HG03558 (cell line): ENCODE measurements around the gene LARGE1.

Experiments
- ATAC-seq: cut with Tn5 transposase; IDR thresholded peaks from one replicate; pipeline ENCODE4 v1.9.1; 2021; ENCODE audit warnings: moderate number of reproducible peaks; ENCODE audit not compliant: unreplicated experiment; ENCODE audit errors: extremely low read depth

The LARGE1 gene

DNA sequence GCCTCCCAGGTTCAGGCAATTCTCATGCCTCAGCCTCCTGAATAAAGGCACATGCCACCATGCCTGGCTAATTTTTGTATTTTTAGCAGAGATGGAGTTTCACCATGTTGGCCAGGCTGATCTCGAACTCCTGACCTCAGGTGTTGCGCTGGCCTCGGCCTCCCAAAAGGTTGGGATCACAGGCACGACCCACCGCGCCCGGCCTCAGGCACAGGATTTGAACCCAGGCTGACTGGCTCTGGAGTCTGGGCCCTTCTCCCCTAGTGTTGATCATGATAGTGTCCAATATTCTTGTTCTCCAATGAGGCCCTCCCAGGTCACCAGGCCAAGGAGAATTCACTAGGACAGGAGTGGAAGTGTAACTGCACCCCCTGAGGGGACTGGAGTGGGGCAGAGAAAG is 401.9 kb downstream of the LARGE1 start:
- no peak for ATAC-seq

DNA sequence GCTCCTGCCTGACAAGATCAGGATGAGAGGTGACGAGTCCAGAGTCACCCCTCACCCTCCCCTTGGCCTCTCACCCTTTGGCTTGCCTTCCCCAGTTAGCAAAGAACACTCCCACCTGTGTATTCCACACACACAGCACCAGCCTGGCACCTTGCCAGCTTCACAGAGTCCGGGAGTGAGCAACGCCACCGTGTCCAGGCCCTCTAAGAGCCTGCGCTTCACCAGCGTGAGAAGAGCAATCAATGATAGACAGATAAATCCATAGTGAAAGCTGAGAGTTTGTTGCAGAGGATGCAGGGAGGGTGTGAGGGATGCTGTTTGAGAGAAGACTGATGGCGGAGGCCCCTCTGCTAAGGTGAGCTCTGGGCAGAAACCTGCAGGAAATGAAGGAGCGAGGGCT is 404.5 kb downstream of the LARGE1 start:
- ATAC-seq, result no peak

DNA sequence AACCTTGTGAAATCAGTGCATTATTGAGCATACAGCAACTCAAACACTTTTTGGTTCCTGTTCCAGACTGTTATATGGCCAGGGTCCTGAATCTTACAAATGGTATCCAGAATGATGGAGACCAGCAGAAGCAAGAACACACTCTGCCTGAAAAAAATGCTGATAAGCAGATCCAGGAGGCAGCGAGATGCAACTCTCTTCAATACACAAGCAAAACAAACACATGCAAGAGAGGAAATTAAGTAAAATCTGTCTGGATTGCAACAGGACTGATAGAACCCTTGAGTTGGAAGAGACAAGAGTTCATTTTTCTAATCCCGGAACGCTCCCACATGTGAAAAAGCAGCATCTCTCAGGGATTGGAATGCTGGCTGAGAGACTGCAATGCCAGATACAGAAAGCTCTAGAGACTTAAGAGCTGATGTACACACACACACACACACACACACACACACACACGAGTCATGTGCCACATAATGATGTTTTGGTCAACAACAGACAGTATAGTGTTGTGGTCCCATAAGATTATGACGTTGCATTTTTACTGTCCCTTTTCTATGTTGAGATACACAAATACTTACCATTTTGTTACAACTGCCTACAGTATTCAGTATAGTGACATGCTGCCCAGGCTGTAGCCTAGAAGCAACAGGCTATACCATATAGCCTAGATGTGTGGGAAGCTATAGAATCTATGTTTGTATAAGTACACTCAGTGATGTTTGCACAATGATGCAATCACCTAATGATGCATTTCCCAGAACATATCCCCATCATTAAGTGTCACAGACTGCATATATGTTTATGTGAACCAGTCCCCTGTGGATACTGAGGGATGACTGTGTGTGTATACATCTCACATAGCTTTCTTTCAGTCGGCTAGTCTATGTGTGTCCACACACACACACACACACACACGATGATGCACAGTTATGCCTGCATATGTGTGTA is 406.6 kb downstream of the LARGE1 start:
- ATAC-seq, result no peak

DNA sequence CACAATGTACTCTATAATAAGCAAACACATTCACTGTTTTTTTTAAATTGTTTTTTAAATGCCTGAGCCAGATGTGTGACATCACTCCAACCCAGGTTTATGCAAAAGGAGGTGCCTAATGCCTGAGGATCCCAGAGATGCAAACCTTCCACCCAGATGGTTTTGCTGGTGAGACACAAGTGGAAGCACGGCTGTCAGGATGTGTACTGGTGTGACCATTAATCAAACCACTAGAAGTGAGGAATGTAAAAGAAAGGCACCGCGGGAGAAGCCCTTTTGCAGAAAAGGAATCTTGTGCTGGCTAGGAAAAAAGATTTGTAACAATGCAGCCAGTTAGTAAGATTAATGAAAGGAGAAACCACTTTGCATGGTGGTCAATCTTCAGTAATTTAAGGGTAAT is 407.4 kb downstream of the LARGE1 start:
- ATAC-seq, result no peak

DNA sequence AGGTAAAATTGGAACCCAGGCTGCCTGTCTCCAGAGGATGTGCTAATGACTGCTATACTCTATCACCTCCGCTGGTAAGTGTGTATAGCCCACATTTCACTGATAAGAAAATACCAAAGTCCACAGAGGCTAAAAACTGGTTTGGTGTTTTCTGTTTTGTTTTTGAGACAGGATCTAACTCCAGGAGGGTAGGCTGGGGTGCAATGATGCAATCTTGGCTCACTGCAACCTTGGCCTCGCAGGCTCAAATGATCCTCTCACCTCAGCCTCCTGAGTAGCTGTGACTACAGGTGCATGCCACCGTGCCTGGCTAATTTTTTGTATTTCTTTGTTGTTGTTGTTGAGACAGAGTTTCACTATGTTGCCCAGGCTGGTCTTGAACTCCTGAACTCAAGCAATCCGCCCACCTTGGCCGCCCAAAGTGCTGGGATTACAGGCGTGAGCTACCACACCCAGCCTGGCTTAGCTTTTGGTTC is 409.8 kb downstream of the LARGE1 start:
- ATAC-seq, result no peak

DNA sequence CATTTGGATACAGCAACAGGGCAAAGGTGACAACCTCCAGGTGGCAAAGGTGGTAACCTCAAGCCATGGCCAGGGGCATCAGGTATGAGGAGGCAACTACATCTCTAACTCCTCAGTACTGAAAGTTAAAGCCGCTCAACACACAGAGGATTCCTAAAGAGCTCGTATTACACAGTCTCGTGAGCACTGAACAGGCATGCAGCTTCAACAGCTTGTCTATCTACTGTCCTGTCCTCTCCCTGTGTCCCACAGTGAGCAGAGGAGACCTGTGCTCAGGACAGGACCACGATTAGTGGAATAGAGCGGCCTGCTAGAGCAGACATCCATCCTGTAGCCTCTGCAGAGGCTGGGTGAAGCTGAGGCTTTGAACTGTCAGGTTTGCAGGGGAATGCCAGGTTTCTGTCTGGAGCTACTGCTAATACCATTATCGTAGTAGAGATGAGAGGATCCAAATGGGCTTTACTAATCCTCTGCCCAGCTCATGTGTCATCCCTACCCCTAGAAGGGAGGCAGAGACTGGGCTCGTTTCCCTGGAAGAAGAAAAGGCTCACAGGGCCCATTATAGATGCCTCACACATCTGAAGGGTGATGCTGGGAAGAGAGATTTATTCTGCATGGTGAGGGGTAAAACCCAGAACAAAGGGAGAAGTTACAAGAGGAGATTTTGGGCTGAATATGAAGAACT is 415.2 kb downstream of the LARGE1 start:
- ATAC-seq, result no peak

DNA sequence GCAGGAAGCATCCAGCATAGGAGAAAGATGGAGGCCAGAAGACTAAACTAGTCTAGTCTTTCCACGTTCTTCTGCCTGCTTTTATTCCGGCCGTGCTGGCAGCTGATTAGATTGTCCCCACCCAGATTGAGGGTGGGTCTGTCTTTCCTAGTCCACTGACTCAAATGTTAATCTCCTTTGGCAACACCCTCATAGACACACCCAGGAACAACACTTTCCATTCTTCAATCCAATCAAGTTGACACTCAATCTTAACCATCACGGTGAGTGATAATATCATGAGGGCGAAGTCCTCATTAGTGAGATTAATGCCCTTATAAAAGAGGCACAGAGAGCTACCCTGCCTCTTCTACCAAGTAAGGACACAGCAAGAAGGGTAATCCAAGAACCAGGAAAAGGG is 424.2 kb downstream of the LARGE1 start:
- no peak for ATAC-seq

DNA sequence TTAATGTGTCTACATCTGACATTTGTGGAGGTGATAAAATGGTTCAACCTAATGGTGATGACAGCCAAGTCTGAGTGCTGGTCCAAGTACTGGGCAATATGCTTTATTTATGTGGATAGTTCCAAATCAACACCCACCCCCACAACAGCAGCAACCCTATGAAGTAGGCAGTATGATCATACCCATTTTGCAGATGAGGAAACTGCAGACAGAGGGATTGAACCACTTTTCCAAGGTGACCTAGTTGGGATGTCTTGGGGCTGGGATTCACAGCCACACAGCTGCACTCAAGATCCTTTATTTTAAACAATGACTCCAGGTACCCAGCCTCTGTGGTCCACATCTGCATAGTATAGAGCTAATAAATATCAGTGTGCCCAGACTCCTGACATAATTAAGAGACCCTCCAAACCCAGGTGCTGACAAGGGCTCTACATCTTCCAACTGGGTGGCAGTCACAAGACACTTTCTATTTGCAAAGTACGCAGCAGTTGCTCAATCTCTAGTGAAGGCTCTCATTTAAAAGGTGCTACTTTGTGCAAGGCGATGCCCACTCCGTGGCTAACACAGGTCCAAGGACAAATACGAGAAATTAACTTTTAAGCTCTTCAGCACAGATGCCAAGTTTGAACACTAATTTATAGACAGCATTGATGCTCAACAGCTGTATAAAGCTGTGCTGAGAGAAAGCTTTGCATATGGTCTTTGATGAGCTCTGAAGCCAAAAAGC is 426.6 kb downstream of the LARGE1 start:
- no peak for ATAC-seq

DNA sequence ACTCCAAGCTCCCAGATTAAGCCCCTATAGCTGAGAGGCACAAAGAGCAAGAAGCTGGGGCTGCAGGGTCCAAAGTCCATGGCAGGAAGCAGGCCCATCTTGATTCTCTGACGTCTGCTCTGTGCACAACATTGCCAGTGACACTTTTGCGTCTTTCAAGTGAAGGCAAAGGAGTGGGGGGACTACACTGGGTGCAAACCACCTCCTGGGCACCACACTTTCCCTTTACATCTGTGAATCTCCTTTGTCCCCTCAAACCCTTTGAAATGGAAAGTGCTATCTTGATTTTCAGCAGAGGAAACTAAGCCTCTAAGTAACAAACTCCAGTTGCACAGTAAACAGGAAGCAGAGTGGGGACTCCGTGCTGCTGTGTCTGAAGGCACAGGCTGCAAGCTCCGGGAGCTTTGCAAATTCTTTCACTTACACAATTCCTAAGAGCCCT is 428.0 kb downstream of the LARGE1 start:
- no peak for ATAC-seq

DNA sequence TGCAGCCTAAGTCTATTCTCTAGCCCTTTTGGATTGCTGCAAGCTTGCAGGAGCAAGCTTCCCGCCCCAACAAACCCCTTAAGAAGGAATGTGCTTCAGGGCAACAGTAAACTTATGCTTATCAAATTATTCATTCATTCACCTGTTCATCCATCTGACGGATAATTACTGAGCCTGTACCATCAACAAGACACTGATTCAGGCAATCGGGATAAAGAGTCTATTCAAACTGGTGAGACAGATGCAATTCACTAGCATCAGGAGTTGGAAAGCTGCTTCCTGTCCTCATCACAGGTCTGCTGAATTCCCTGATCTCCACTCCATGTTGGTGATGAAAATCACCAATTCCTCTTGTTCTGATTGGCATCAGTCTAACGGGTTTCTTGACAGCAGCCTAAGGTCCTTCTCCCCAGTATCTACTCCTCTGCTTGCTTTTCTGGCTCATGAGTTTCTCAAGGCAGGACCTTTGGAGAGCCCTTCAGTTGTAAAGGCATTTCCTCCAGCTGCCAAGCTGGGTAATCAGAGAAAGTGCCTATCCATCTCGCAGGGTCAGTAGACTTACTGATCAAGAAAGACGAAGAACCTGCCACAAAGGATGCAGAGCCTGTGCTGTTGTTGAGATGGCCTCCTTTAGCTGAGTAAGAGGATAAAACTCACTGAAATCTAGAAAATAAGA is 433.1 kb downstream of the LARGE1 start:
- no peak for ATAC-seq

DNA sequence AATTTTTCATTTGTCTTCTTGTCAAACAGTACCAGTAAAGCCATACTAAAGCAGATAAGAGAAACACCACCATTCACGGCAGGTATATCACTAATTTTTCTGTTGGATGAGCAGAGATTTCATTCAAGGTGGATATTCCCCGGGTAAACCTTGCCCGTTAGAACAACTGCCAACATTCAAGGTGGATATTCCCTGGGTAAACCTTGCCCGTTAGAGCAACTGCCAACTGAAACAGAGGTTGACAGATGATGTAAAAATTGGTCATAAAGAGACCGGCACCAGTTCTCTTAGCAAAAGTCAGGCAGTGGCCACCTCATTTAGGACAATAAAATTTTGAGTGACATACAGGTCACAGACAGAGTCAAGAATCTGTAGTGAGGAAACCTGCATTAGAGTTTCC is 438.7 kb downstream of the LARGE1 start:
- ATAC-seq, result no peak

DNA sequence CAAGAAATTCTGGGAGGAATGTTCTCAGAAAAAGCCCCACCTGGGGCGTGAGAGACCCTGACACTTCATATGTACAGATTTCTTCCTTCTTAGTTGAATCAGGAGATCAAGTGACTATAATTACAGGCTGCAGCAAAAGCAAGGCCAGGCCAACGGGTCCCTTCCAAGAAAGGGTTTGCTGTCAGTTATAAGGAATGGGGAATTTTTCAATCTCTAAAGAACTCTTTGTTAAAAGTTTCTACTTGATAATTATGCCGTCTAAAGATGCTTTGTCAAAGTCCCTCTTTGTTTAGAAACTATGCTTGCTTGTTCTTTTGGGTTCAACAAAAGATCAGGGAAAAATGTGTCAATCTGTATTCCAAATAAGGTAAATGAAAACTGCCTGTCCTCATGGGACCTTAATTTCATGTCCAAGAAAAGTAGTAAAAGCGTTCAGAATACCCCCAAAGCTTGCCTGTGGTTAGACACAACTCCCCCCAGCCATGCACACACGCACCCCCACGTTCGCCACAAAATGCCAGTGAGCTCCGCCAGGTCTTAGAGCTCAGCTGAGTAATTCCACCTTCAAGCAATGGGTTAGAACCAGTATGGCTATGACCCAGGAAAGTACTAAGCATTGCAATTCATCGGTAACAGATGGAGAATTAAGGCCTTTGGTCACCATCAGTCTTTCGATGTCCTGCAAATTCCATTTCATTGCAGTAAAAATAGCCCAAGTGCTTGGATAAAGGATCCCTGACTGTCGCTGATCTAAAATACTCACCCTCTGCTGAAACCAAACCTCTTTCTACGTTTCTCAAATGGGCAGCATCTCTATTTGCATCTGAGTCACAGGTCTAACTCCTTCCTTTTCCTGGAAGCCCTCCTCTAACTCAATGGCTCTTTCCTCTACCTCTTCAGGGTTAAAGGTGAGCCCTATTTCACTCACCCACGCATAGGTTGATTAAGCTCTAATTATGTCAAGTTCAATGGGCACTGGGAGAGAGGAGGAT is 442.9 kb downstream of the LARGE1 start:
- ATAC-seq, result no peak

DNA sequence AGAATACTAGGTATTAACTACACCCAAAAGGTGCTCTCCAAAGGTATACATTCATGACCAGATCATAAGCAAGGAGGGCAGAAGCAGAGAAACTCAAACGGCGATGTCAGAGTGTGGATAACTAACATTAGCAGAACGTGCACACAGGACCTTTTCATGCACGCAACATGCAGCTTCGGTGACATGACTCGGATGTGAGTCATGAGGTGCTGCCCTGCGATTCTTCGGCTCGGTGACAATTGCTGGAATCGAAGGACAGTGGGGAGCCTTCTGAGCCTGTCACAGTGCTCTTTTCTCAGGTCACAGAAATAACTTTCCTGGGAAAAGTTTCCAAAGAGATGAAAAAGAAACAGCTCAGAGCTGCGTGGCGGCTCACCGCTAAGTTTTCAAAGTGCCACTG is 443.6 kb downstream of the LARGE1 start:
- ATAC-seq, result no peak

DNA sequence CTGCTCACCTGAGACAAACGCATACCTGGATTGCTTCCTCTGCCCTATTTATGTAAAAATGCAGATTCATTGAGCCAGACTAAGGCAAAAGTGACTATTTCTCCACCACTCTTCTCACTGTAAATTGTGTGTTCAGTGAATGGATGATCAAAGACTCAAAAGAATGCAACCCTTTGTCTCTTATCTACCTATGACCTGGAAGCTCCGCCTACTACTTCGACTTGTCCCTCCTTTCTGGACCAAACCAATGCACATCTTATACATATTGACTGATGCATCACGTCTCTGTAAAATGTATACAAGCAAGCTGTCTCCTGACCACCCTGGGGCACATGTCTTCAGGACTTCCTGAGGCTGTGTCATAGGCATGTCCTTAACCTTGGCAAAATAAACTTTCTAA is 444.1 kb downstream of the LARGE1 start:
- ATAC-seq, result no peak

DNA sequence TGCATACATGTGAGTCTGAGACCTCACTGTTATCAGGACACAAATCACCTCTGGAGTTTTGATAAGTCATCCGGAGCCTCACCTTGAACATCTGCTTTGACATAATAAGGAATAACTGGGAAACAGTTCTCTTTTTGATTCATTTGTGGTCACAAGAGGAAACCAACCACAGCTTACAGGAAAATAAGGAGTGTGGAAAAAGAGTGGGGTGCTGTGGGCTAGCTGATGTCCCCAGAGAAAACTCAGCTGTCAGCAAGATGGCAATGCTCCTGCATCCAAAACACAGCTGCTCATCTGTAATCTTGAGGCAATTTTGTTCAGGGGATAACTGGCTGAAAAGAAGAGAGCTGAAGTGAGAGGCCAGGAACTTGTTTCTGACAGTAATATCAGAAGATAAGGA is 445.7 kb downstream of the LARGE1 start:
- ATAC-seq, result no peak

DNA sequence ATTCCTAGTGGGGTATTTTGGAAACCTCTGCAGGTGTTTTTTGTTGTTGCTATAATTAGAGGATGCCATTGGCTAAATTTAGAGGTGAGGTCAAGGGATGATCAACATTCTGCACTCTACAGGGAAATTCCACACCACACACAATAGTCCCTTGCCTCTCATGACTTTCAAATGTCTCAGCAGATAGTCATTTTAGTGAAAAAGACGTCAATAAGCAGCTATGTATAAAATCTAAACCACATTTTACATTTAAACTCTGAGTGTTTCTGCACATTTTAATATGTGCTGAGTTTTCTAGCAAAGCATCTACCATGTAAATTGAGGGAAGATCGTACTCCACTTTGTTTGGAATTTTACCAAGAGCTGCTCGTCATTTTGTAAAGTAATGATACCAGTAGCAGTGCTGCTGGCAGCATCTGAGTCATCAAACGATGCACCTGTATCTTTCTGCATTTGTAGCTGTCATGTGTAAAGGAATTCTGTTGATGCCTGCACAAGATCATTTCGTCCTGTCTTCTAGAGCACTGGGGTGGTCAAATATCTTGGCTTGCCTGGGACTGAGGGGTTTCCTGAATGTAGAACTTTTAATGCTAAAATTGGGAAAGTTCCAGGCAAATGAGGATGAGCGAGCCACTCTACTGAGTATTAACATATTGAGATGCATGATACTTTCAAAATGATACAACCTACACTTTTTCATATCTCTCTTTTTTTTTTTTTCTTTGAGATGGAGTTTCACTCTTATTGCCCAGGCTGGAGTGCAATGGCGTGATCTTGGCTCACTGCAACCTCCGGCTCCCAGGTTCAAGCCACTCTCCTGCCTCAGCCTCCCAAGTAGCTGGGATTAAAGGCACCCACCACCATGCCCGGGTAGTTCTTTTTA is 447.6 kb downstream of the LARGE1 start:
- ATAC-seq, result no peak

DNA sequence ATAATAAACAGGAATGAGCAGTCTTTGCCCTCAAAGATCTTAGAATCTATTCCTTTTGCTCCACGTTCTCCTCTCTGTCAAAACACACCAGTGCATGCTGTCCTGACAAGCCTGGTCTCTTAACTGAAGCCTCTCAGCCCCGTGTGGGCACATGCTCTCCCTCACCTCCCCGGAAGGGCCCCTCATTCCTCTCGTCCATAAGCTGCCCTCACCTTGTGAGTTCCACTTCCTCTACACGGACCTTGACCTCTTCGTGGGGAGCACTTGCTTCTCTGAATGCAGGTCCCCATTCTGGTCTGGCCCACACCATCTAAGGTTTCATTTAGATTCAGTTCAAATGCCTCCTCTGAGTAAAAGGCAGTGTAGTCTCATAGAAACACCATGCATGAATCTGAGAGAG is 449.8 kb downstream of the LARGE1 start:
- no peak for ATAC-seq

DNA sequence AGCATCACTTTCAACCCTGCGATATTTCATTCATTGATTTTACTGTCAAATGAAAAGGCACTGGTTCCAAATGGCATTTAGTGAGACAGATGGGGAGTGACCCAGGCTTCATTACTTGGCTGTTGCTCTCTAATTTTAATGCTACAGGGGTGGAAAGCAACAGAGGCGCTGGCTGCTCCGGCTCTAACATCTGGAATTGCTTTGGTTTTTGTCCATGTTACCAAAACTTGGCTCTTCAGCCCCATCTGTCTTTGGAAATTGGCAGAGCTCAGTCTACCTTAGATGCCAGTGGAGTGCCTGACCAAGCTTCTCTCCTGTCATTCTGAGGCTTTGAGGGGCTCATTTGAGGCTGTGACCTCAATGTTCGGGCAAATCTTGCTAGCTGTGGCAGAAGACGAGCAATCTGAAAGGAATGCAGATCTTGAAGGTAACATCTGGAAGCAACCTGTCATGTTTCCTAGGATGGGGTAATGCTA is 452.6 kb downstream of the LARGE1 start:
- no peak for ATAC-seq
